ENCODE measurements around the gene NMNAT3.

DNA sequence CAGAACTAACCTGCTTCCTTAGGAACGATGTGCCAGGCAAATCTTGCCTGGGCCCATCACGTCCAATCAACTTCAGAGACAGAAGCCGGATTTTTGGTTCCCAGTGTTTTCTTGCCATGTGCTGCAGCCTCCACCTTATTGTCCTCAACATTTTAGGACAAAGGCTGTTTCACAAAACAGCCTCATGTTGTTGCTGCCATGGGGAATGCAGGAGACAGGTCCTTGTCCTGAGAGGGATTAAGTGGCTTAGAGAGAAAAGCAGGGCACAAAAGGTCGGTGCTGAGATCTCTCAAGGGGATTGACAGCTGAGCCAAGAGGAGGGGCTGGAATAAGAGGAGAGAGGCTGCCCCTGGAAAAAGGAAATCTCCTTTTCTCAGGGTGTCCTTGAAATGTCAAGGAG is 11.3 kb upstream of the NMNAT3 start:
- TF ChIP-seq POLR2A (IDR thresholded peaks at IDR 0.05) (no peak), CTCF (IDR thresholded peaks at IDR 0.05) (no peak)

All from adrenal gland (tissue), 5 donors.